Islet of Langerhans (tissue), 1 donor: Measurements from ENCODE around the gene COMMD4.
"Not testable (repeated sequence)": the region's sequence is repeated elsewhere in the genome, so short reads cannot be mapped to it uniquely, and the experiment has no call there.

Experiments used
- FAIRE-seq: peaks from one replicate; lab custom pipeline; 2011; peaks lifted over from hg19 to GRCh38; lab: Jason Lieb, UNC

The COMMD4 gene

GRCh38 chr15:75335705-75336355, at the start of gene COMMD4:
COMMD4 (plus strand) TSS chr15:75336063; CDS start chr15:75336090, 27 bp downstream.
- no peak for FAIRE-seq

GRCh38 chr15:75293660-75294059, 42.2 kb upstream of the COMMD4 start:
- not testable (repeated sequence) for FAIRE-seq

DNA sequence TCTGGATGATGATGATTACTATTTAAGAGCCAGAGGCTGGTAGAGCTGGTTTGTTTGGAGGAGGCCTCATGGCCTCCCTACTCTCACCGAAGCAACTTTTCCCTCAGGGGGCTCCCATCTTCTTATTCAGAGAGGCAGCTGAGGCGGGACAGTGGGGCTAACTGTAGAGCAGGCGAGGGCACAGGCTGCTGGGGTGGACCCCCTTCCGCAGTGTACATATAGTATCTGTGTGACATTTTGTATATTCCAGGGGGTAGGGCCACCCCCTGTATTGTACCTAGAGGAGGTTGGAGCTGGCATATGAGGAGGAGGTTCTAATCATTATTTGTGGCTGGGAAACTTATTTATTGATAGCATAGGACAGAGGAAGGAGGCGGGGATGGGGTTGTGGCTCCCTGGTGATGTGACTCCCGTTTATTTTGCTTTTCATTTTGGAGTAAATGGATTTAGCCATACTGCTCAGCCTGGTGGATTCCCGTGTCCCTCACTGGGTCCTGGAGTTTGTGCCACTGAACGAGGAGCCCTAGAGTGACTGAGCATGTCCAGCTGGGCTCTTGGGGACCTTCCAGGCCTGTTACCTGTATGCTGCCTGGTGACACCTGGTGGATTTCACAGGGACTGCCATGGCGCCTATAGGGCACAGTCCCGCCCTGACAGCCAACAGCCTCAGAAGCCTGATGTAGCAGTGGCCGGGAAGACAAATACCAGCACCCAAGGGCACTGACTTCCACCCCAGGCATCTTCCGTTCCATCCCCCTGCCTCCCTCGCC, 37.1 kb upstream of the COMMD4 start:
- FAIRE-seq, result not testable (repeated sequence)

DNA sequence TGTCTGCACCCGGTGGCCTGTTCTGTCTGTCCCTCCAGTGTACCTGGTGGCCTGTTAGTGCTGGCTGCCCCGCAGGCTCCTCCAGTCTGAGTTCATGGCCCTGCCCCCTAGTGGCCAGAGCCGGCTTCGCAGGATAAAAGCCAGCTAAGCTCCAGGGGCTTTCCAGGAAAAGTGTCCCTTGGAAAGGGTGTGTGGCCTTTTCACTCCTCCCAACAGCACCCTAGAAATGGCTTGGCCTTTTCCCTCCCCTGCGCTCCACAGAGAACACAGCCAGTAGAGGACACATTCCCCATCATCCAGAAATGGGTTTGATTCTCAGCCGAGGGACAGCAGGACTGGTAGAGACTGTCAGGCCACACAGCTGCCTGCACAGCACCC, 36.6 kb upstream of the COMMD4 start:
- FAIRE-seq, result not testable (repeated sequence)

- FAIRE-seq, result not testable (repeated sequence)
These were observed 35.8 kb upstream of the COMMD4 start for GRCh38 chr15:75300026-75300425.

DNA sequence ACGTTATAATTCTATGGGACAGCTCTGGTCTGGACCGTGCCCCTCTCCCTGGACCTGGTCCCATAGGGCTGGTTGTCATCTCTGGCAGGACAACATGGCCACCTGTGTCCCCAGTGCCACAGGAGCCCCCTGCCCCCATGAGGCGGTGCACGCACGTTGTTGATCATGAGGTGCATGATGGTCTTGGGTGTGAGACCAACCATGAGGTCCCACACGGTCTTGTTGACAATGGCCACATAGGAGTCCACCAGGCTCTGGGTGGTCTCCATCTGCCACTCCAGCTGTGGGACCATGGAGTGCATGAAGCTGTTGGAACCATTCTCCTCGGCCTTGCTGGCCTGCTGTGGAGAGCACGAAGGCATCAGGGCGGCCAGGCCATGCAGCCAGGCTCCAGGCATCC, 33.5 kb upstream of the COMMD4 start:
- FAIRE-seq, result no peak

DNA sequence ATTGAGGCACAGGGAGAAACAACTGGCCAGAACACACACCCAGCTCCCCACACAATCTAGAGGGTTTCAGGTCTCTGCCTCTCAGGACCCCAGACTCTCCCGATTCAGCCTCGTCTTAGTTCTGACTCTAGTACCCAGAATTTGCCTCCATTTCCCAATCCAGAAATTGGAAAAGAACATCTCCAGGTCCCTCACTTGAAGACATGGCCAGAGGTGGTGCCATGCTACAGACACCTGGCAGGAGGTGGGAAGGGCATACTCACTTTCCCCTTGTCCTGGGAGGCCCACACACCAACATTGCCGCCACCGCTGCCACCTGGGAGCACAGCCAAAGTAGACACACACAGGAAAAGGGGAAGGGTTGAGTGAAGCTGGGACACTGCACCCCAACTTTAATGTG, 33.1 kb upstream of the COMMD4 start:
- FAIRE-seq, result not testable (repeated sequence)

DNA sequence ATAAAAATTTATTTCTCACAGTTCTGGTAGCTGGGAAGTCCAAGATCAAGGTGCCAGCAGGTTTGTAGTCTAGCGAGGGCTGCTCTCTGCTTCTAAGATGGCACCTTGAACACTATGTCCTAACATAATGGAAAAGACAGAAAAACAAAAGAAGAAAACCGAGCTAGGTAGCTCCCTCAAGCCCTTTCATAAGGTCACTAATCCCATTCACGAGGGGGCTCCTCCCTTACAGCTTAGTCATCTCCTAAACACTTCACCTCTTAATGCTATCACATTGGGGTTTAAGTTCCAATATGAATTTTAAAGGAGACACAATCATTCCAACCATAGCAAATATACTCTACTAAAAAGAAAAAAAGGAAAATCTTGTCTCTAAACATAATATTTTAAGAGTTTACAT, 29.7 kb upstream of the COMMD4 start:
- no peak for FAIRE-seq

- no peak for FAIRE-seq
These were observed 28.0 kb upstream of the COMMD4 start for GRCh38 chr15:75307778-75308390.

DNA sequence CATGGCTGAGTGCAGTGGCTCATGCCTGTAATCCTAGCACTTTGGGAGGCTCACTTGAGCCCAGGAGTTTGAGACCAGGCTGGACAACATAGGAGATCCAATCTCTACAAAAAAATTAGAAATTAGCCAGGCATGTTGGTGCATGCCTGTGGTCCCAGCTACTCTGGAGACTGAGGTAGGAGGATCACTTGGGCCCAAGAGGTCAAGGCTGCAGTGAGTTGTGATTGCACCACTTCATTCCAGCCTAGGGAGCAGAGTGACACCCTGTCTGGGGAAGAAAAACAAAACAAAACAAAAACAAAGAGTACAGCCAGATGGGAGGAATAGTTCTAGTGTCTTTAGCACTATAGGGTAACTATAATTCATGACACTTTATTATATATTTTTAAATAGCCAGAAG, 26.2 kb upstream of the COMMD4 start:
- FAIRE-seq, result no peak

GRCh38 chr15:75312548-75312947, 23.3 kb upstream of the COMMD4 start:
- not testable (repeated sequence) for FAIRE-seq

DNA sequence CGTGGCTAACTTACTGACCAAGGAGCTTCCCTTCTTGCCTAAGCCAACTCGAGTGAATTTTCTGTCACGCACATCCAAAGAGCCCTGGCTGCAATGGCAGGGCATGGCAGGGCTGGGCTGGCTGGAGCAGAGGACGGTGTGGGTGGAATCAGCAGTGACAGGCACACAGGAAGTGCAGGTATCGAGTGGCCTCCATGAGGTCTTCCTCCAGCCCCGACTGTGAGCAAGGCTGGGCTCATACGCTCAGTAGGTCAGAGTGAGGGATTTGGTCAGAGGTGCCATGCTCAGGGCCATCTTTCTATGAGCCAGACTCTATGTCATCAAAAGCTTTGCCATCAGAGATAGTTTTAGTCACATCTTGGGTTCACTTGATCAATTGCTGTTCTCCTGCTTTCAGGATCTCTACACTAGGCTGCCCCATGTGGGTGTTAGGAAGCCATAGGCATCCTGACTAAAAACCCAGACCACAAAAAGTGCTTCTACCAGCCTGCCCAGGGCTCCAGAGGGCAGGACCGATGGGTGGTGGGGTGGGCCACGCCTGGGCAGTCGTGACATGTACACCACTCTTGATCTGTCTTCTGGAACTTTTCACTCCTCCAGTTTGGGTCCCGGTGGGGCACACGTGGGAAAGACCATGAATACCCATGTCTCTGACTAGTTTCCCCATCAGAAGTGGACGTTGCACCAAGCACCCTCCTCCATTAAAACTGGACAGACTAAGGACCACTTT, 22.6 kb upstream of the COMMD4 start:
- no peak for FAIRE-seq

DNA sequence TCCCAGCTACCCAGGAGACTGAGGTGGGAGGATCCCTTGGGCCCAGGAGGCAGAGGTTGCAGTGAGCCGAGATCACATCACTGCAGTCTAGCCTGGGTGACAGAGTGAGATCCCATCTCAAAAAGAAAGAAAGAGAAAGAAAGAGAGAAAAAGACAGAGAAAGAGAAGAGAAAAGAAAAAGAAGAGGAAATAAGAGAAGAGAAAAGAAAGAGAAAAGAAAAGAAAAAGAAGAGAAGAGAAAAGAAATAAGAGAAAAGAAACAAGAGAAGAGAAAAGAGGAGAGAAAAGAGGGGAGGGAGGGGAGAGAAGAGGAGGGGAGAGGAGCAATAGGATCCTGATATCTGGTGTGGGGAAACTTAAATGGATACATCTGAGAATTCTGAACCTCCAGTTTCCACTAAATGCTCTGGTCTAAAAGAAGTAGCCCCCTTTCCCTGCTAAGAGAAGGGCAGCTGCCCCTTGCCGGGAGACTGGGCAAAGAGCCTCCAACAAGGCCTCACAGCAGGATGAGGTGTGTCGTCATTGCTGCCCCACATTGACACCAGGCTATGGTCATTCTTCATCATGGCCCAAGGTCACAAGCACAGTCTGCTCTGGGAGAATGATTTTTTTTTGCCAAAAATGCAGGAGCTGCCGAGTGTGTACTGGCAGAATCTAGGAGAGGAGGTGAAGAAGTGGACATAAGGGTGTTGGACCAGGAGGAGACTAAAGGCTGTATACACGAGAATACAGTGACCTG, 21.1 kb upstream of the COMMD4 start:
- FAIRE-seq, result no peak

- not testable (repeated sequence) for FAIRE-seq
These were observed 16.5 kb upstream of the COMMD4 start for GRCh38 chr15:75319231-75319897.

DNA sequence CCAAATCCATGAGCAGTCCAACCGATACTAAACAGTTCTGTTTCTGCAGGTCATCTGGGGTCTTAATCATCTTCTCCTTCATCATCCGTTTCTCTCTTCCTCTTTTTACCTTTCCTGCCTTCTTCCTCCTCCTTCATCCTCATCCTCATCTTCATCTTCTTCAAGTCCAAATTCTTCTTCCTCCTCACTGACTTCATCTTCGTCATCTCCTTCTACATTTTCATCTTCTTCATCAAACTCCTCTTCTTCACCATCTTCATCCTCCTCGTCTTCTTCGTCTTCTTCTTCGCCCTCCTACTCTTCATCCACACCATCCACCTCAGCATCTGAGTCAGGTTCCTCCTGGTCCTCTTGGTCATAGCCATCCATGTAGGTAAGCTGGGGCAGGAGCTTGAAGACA, 14.2 kb upstream of the COMMD4 start:
- no peak for FAIRE-seq

- no peak for FAIRE-seq
These were observed 9.9 kb upstream of the COMMD4 start for GRCh38 chr15:75325922-75326321.

DNA sequence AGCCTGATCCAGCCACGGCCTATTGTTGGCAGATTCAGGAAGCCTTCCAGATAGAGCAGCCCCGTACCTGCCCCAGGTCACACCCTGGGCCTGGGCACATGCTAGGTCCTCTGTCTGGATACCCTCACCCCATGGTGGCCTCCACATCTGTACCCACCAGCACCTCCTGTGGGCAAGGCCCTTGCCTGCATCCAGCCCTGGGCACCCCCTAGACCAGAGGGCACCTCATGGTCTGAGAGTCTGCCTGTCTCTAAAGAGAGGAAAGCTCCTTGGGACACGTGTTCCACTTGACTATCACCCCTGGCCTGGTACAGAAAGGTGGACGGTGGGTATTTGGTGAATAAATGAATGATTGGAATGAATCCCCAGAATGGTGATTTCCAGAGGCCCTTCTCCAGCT, 8.9 kb upstream of the COMMD4 start:
- FAIRE-seq, result no peak

DNA sequence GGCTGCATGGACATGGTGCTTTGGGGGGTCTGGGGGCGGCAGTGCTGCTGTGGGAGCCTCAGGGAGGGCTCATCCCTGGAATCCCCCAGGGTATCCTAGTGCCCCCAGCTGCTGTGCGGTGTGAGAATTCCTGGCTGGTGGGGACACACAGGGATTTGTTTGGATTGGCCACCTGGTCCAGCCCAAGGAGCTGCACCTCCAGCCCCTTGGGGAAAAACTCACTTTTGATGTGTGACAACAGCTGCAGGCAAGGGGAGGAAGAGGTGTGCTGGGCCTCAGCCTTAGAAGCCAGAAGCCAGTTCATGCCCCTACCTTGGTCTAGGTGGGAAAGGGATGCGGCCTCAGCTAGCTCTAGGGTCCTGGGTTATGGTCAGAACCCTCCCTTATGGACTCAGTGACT, 8.4 kb upstream of the COMMD4 start:
- FAIRE-seq, result no peak

GRCh38 chr15:75328493-75329314, 7.2 kb upstream of the COMMD4 start:
- FAIRE-seq, result no peak

DNA sequence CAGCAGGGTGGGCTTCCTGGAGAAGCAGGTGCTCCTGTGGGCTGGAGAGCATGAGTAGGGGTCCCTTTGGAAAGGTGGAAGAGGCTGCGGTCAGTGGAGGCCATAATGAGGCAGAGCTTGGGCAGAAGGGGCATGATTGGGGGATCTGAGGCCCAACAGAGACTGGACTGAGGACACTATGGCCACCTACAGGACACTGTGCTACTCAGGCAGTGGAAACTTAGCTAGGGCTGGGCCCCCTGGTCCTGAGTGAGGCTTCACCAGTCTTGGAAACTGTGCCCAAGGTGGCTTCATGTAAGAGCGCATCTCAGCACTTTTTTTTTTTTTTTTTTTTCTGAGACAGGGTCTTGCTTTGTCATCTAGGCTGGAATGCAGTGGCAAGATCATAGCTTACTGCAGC, 6.3 kb upstream of the COMMD4 start:
- no peak for FAIRE-seq

DNA sequence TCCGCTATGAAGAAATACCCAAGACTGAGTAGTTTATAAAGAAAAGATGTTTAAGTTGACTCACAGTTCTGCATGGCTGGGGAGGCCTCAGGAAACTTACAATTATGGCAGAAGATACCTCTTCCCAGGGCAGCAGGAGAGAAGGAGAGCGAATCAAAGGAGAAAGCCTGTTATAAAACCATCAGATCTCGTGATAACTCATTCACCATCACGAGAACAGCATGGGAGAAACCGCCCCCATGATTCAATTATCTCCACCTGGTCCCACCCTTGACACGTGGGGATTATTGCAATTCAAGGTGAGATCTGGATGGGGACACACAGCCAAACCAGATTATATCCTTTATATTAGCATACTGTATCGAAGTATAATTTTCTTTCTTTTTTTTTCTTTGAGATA, 3.8 kb upstream of the COMMD4 start:
- not testable (repeated sequence) for FAIRE-seq
